GM19035 (cell line): ENCODE data around the gene UGT1A6.
"Not testable (repeated sequence)": the region's sequence is repeated elsewhere in the genome, so short reads cannot be mapped to it uniquely, and the experiment has no call there.

Experiments
- ATAC-seq: cut with Tn5 transposase; IDR thresholded peaks from one replicate; pipeline ENCODE4 v1.9.1; 2021; ENCODE audit not compliant: unreplicated experiment

The UGT1A6 gene

DNA sequence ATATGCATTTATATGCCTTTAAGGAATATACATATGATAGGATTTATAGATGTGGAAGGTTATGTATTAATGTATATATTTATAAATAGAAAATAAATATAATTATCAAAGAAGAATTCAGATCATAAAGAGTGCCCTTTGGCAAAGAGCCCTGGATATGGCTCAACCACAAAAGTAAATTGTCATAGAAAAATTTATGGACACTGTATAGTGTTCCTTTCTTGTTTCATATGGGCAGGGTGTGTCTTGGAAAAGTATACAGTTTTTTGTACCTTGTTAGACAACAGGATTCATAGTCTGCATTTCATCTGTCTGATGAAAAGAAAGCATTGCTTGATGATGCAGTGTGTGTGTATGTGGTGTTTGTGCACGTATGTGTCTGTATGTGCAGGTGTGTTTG, 8.1 kb upstream of the UGT1A6 start:
- ATAC-seq, result no peak

DNA sequence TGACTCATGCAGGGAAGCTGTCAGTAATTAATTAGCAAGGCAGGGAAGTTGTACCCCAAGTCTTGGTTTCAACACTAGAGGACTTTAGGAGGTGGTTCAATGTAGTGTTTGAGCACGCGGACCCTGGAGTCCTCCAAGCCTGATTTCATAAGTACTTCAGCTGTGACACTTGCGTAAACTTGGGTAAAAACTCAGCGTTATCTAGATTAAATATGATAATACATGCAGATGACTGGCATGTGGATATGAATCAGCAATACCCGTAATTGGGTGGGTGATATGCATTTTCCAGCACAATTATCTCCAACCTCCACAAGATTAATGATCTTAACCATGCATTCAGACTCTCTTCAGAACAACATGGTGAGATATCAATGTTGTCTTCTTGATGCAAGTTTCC, 5.8 kb upstream of the UGT1A6 start:
- no peak for ATAC-seq

DNA sequence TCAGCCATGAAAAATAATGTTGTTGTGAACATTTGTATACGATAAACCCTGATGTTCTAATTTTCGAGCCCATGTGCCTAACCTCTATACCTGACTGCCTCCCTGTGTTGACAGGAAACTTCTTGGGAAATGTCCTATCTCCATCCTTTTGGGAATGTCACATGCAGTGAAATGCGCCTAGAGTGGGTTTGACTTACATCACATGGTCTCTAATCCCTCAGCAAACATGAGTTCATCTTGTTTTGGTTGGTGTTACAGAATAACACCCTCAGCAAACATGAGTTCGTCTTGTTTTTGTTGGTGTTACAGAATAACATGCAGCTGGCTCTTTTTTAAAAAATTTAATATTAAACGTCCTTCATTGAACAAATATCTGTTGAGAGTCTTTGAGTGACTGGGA, 4.3 kb upstream of the UGT1A6 start:
- ATAC-seq, result no peak

DNA sequence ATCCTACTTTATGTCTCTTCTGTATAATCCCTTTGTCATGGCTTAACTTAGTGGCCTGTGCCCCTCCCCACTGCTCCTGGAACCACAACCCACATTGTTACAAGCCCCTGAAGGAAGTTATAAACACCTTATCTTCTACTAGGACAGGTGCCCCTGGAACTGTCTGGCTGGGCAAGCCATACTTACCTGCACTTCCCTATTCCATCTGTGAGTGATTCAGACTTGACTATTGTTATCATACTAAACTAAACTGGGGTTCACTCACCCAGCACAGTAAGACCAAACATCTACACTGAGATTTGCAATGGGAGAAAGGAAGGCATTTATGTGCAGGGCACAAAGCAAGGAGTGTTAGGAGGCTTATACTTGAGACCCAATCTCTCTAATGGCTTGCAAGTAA, 3.7 kb upstream of the UGT1A6 start:
- ATAC-seq, result no peak

DNA sequence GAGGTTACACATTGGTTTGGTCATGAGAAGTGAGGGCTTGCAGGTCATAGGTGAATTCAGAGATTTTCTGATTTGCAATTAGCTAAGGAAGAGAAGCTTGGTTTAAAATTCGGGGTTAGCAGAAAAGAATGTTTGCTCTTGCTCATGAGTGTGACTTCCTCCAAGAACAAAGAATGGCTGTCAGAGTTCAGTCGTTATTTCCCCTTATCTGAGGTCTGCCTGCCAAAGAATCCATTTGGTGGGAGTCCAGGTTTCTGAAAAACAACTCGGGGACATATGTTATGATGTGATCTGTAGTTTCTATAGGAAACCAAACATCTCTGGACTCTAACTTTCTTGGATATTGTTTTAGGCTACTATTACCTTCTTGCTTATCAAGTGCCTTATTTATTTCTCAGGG, 3.2 kb upstream of the UGT1A6 start:
- no peak for ATAC-seq

DNA sequence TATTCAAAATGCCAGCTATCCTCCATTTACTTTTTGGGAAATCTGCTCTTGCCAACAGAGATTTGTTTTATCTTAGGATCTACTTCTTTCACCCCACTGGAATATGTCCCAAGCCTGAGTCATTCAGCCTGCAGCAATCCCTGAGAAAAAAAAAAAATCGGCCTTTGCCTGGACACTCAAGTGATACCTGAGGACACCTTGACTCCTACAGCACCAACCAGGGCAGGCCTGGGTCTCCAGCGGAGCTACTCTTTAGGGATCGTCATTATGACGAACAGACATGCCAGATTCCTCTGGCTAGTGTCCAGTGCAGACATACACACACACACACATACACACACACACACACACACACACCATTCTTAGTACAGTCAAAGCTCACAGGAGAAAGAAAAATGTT, 2.2 kb upstream of the UGT1A6 start:
- no peak for ATAC-seq

DNA sequence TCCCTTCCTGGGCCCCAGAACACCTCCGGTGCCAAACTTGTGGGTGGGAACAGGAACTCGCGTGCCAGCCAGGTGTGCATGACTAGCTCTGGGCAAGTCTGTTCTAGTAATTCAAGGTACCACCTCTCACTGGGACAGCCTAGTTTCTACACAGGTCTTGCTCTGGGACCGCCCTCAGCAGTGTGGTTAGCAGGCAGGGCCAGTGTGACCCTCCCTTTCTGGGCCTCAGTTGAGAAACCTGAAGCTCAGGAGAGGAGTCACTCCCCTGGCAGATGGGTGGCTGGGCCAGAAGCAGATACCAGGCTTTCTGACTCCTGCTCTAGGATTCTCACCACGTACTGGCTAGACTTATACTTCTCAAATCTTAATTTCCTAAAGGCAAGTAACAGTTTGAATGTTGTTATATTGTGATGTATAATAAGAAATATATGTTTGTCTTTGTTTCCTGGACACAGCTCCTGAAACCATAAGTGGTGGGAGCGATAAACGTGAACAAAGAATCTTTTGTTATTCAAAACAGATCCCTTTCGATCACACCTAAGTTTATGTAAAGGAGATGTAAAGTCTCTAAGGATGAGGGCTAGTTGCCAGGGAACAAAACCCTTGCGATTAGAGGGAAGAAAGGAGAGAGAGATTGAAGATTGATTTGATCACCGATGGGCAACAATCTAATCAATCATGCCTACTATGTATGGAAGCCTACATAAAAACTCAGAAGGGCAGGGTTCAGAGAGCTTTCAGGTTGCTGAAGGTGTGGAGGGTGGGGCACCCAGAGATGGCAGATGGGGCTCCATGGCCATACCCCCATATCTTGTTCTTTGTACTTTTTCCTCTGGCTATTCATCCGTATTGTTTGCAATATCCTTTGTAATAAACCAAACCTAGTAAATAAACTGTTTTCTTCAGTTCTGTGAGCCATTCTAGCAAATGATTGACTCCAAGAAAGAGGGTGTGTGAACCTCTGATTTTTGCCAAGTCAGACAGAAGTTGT, 952 bp upstream of the UGT1A6 start:
- no peak for ATAC-seq

DNA sequence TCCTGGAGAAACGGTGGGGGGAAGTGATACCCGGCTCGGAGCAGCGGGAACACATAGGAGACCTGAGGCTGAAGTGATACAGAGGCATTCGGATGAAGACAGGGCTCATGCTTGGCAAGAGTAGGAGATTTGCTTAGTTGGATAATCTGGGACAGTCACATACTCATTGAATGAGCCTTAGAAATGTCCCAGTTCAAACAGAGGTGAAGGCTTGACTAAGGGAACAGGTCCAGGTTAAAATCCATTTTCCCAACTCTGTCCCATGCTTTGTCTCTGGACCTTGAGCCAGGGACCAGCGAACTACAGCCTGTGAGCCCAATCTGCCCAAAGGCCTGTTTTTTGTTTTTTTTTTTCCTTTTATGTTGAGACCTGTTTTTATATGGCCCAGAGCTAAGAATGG, 1.3 kb downstream of the UGT1A6 start:
- no peak for ATAC-seq

DNA sequence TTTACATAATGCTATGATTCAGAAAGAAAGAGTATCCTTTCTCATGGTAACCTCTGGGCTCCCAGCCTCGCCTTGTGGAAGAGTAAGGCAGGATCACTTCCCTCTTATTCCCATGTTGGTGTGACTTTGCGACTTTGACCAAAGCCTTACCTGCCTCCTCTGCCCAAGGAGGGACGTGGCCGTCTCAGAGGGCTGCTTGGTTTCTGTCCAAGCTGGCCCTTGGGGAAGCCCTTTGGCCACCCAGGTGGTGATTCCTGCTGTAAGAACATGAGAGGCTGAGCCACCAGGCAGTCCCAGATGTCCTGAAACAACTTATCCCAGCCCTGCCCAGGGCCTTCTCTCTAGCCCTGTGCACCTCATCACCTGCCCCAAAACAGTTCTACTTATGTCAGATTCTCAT, 6.0 kb downstream of the UGT1A6 start:
- no peak for ATAC-seq

DNA sequence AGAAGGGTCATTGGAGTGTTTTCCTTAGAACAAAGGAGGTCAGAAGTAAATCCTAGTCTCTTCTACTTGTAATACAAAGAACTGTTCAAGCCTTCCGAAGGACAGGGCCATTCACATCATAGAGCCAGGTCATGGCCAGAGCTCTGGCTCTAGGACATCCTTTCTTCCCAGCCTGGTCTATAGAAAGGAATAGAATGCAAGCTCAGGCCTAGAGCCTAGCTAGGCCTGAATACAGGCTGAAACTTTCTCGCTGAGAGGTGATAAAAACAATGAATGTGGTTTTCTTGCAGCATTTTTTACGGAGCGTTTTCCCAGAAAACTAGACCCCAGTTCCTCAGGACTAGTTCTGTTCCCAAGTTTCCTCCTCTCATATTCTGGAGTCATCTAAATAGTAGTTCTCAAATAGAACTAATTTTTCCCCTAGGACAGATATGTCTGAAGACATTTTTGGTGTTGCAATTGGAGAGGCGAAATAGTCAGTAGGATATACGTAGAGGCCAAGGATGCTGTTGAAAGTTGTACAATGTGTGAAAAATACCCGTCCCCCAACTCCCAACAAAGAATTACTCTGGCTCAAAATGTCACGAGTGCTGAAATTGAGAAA, 6.8 kb downstream of the UGT1A6 start:
- no peak for ATAC-seq

DNA sequence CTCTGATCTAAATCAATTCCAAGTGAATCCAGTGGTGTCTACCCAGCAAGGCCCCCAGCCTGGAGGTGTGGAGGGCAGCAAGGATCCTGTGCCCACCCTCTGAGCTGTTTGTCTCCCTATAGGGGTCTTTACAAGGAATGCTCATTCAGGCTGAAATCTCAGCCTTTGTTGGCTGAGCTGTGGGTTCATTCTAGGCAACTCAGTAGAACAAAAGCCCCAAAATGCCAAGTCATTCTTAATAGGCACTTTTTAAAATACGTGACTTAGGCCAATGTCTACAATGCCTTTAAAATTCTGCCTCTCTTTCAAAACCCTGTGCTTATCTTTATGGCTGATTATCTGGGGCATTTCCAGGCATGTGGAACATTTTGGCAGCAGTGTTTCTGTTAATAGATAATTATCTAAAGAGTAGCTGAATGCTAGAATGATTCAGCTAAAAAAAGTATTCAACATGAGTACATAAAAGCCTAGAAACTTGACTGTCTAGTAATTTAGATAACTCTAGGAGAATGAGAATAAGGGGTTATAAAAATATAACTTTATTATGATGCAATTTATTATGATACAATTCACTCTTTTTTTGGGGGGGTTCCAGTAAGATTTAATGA, 7.4 kb downstream of the UGT1A6 start:
- no peak for ATAC-seq

DNA sequence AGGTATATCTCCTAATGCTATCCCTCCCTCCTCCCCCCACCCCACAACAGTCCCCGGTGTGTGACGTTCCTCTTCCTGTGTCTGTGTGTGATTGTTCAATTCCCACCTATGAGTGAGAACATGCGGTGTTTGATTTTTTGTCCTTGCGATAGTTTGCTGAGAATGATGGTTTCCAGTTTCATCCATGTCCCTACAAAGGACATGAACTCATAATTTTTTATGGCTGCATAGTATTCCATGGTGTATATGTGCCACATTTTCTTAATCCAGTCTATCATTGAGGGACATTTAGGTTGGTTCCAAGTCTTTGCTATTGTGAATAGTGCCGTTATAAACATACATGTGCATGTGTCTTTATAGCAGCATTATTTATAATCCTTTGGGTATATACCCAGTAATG, 8.2 kb downstream of the UGT1A6 start:
- ATAC-seq, result not testable (repeated sequence)

DNA sequence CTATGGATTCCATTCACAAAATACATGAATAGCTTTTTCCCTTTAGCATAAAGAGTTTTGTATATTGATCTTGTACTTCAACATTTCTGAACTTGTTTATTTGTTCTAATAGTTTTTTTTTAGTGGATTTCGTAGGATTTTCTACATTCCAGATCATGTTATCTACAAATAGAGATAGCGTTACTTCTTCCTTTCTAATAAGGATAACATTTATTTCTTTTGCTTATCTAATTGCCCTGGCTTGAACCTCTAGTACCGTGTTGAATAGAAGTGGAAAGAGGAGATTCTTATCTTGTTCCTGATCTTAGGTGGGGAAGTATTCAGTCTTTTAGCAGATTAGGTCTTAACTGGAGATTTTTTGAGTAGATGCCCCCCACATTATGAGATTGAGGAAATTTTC, 9.5 kb downstream of the UGT1A6 start:
- no peak for ATAC-seq

DNA sequence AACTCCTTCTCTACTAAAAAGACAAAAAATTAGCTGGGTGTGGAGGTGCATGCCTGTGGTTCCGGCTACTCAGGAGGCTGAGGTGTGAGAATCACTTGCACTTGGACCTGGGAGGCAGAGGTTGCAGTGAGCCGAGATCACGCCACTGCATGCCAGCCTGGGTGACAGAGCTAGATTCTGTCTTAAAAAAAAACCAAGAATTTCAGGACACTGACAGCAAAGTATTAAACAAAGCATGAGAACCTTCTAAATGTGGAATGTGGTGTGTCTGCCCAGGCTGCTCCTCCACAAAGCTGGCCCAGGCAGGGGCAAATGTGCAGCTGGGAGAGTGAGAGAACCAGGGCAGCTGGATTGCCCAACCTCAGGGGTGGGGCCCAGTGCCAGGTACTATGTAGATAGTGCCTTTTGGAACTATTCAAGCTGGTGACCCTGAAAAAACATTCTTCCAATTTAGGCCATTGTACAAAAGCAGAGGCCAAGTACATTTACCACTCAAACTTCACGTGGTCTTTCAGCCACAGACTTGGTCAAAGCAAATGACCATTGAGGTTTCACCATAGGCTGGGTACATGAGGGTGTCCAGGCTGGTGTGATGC, 13.3 kb downstream of the UGT1A6 start:
- no peak for ATAC-seq

DNA sequence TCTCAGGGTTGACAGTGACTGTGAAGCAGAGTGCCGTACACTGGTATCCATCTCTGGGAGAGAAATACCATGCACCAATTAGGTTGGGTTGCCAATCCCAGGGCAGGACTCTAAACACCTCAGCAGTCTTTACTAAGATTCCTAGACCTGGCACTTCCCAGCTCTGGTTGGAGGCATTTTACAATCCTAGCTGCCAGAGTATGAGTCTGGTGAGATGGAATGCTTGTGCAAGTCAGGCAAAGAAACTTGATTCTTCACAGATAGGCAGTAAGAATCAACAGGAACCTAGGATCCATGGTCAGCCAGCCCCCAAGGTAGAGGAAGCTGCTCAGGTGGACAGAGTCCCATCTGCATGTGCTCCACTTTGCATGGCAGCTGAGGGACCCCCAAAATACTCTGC, 14.0 kb downstream of the UGT1A6 start:
- ATAC-seq, result no peak

DNA sequence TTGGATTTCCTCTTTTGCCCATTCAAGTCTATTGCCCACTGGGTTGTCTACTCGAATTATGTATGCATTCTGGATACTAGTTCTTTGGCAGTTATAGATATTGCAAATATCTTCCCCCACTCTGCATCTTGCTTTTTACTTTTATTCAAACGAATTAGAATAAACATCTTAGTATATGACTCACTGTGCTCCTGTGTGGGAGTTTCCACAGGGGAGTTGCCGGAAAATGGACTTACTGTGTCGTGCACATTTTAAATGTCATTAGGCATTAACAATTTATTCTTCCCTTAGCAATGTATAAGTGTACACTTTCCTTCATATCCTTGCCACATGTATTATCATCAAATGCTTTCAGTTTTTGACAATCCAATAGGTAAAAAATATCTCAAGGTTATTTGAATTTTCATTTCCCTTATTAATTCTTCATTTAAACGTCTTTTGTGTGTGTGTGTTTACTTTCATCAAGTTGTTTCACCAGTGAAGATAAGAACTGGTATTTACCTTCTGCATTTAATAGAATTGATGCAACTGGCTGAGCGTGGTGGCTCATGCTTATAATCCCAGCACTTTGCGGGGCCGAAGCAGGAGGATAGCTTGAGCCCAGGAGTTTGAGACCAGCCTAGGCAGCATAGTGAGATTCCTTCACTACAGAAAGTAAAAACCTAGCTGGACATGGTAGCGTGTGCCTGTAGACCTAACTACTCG, 15.4 kb downstream of the UGT1A6 start:
- no peak for ATAC-seq

DNA sequence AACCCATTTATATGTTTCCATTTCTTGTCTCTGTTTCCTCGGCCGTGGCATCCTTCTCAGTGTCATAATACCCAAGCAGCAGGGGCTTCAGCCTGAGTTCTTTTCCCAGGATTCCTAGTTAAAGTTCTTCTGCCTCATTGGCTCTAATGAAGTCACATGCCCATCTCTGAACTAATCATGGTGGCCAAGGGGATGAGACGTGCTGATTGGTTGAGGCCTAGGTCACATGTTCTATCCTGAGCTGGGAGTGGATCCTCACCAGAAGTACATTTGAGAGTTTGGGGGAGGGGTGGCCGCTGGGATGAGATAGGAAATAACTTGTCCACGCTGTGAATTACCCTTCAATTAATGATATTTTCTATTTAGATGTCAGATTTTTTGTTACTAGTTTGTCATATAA, 16.3 kb downstream of the UGT1A6 start:
- no peak for ATAC-seq

DNA sequence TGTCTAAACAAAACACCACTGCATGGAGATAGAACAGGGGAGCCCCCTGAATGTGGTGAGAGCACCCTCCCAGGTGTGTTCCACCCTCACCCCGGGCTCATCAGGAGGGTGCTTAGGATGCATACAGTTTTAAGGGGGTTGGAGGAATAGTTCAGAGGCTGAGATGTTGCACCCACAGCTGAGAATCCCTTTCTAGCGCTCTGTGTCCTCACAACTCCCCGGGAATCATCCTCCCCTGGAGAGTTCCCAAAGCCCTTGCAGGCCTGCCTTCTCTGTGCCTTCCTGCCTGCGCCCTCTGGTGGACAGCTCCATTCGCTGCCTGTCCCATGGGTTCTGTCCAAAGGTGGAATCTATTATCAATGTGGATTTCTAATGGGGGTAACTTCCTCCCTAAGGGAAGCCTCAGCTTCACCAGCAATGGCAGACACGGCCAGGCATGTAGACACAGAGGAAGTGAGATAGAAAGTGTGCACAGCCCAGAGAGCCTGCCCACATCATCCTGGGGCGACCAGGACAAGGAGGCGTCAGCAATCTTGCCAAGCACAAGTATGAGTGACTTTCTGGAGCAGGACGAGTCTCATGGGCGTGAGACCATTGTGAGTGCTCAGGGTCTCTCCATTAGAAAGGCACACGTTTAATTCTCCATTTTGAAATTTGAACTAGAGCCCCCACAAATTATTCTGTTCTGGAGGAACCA, 18.8 kb downstream of the UGT1A6 start:
- no peak for ATAC-seq

DNA sequence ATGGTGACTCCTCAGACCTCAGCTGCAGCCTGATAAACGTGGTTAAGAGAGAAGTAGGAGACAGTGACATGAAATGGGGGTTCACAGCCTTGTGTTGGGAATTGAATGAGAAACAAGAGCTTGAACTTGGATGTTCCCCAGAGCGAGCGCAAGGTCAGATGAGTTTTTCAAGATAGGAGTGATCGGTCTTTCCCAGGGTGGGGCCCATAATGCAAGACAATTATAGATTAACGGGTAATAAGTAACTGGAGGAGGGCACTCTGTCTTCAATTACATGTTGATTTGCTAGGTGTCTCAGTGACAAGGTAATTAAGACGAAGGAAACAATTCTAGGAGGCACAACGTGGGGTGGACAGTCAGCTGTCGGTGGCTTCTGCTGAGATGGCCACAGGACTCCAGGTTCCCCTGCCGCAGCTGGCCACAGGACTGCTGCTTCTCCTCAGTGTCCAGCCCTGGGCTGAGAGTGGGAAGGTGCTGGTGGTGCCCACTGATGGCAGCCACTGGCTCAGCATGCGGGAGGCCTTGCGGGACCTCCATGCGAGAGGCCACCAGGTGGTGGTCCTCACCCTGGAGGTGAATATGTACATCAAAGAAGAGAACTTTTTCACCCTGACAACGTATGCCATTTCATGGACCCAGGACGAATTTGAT, 20.0 kb downstream of the UGT1A6 start, which contains the start of gene UGT1A5:
Gene UGT1A5, plus strand, starts transcription at position 297 of the 651 bp plus-strand sequence. Its CDS starts 85 bp downstream, at position 382.
- ATAC-seq, result no peak

DNA sequence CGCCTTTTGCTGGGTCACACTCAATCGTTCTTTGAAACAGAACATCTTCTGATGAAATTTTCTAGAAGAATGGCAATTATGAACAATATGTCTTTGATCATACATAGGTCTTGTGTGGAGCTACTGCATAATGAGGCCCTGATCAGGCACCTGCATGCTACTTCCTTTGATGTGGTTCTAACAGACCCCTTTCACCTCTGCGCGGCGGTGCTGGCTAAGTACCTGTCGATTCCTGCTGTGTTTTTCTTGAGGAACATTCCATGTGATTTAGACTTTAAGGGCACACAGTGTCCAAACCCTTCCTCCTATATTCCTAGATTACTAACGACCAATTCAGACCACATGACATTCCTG, 20.5 kb downstream of the UGT1A6 start:
- ATAC-seq, result no peak
